MM.1S (cell line): Measurements from ENCODE around the gene NDUFAF2.

Source experiments
- DNase-seq: peaks from one replicate; pipeline ENCODE4 v3.0.0-alpha.2; 2015
- H2AFZ ChIP-seq: fragments of 300-600 bp; sonication (generic); 2 replicates; pipeline ENCODE4 v1.6.0; 2016; ENCODE audit warnings: antibody characterized with exemption, low read length
- H3F3A ChIP-seq: fragments of 300-600 bp; sonication (generic); 2 replicates; pipeline ENCODE4 v1.6.1; 2016; ENCODE audit warnings: mild to moderate bottlenecking, antibody characterized with exemption, low read length, moderate library complexity, mixed read lengths; ENCODE audit not compliant: insufficient read depth
- H3K27ac ChIP-seq: fragments of 300-600 bp; sonication (generic); 2 replicates; pipeline ENCODE4 v1.5.1; 2016; ENCODE audit warnings: mild to moderate bottlenecking, low read length
- H3K27me3 ChIP-seq: fragments of 300-600 bp; sonication (generic); replicated peaks from 2 replicates; pipeline ENCODE4 v1.6.0; 2016; ENCODE audit warnings: low read length; ENCODE audit not compliant: insufficient read depth
- H3K36me3 ChIP-seq: fragments of 300-600 bp; sonication (generic); replicated peaks from 2 replicates; pipeline ENCODE4 v1.6.1; 2016; ENCODE audit warnings: mild to moderate bottlenecking, low read length, mixed read lengths; ENCODE audit not compliant: insufficient read depth
- H3K4me1 ChIP-seq: fragments of 300-600 bp; sonication (generic); 2 replicates; pipeline ENCODE4 v1.6.1; 2016; ENCODE audit warnings: low read length, mixed read lengths
- H3K4me2 ChIP-seq: fragments of 300-600 bp; sonication (generic); 2 replicates; pipeline ENCODE4 v1.6.0; 2016; ENCODE audit warnings: low read depth, low read length
- H3K4me3 ChIP-seq: fragments of 300-600 bp; sonication (generic); 2 replicates; pipeline ENCODE4 v1.5.1; 2016; ENCODE audit warnings: low read length, mixed read lengths
- H3K79me2 ChIP-seq: fragments of 300-600 bp; sonication (generic); 2 replicates; pipeline ENCODE4 v1.6.1; 2016; ENCODE audit warnings: mixed run types, low read length, mixed read lengths
- H3K9ac ChIP-seq: fragments of 300-600 bp; sonication (generic); 2 replicates; pipeline ENCODE4 v1.6.1; 2016; ENCODE audit warnings: low read length, mixed read lengths
- H3K9me2 ChIP-seq: fragments of 300-600 bp; sonication (generic); replicated peaks from 2 replicates; pipeline ENCODE4 v1.6.1; 2016; ENCODE audit warnings: mild to moderate bottlenecking, low read length, mixed read lengths; ENCODE audit not compliant: insufficient read depth
- H3K9me3 ChIP-seq: fragments of 300-600 bp; sonication (generic); replicated peaks from 2 replicates; pipeline ENCODE4 v1.6.1; 2016; ENCODE audit warnings: mild to moderate bottlenecking, low read length, mixed read lengths; ENCODE audit not compliant: insufficient read depth
- H4K20me1 ChIP-seq: fragments of 300-600 bp; sonication (generic); 2 replicates; pipeline ENCODE4 v1.6.1; 2016; ENCODE audit warnings: mild to moderate bottlenecking, low read length, moderate library complexity, mixed read lengths; ENCODE audit not compliant: insufficient read depth
- EZH2 ChIP-seq: fragments of 300-600 bp; sonication (generic); optimal IDR thresholded peaks from 2 replicates; pipeline ENCODE3; 2017; ENCODE audit warnings: low read depth, mild to moderate bottlenecking, antibody characterized with exemption, low read length, mixed read lengths
- EZH2phosphoT487 ChIP-seq: fragments of 300-600 bp; sonication (generic); IDR thresholded peaks from 2 replicates; pipeline ENCODE4 v1.6.1; 2018; ENCODE audit warnings: antibody characterized with exemption, low read length
- TF ChIP-seq, protein P1 (sequence below): fragments of 300-600 bp; sonication (generic); IDR thresholded peaks from 2 replicates; pipeline ENCODE4 v1.5.1; 2016; ENCODE audit warnings: antibody characterized with exemption, low read length, mixed read lengths

Gene NDUFAF2

DNA sequence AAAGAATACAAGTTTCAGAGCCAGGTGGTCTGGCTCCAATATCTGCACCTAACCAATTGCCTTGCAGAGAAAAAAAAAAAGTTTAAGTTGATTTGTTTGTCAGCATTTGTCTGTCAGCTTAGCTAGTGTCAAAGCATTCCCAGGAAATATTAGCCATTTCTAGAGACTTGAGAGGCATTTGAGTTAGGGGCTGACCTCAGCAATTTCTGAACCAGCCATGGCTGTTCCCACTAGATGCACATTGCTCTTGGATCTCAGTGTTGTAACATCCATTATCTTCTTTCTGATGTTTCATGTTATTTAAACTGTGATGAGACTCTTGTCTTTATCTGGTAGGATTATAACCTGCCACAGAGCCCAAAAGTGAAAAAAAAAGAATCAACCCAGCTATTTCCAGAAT, 102.3 kb downstream of the NDUFAF2 start:
- Histone ChIP-seq H3K27me3 (no peaks in the 10 kb centered on the region), H3K4me3 (no peak overlapping the region), H3K9me3 (no peaks in the 10 kb centered on the region), H3F3A (no peaks in the 10 kb centered on the region), H2AFZ (no peak overlapping the region), H3K27ac (no peak overlapping the region), H3K9ac (no peak overlapping the region), H3K9me2 (no peaks in the 10 kb centered on the region), H4K20me1 (no peaks in the 10 kb centered on the region; the same call in 1 of the 2 replicates), H3K36me3 (no peaks in the 10 kb centered on the region), H3K4me2 (no peak overlapping the region), H3K79me2 (no peaks in the 10 kb centered on the region), H3K4me1 (no peaks in the 10 kb centered on the region)
- no peak for DNase-seq
- TF ChIP-seq EZH2phosphoT487 = no peak
- TF ChIP-seq EZH2 = no peak
- TF ChIP-seq, protein P1, sequence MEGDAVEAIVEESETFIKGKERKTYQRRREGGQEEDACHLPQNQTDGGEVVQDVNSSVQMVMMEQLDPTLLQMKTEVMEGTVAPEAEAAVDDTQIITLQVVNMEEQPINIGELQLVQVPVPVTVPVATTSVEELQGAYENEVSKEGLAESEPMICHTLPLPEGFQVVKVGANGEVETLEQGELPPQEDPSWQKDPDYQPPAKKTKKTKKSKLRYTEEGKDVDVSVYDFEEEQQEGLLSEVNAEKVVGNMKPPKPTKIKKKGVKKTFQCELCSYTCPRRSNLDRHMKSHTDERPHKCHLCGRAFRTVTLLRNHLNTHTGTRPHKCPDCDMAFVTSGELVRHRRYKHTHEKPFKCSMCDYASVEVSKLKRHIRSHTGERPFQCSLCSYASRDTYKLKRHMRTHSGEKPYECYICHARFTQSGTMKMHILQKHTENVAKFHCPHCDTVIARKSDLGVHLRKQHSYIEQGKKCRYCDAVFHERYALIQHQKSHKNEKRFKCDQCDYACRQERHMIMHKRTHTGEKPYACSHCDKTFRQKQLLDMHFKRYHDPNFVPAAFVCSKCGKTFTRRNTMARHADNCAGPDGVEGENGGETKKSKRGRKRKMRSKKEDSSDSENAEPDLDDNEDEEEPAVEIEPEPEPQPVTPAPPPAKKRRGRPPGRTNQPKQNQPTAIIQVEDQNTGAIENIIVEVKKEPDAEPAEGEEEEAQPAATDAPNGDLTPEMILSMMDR = no peak

GRCh38 chr5:61048534-61048933, 103.5 kb downstream of the NDUFAF2 start:
- H3F3A ChIP-seq = no peaks in the 10 kb centered on the region
- no peak overlapping the region for H3K9ac ChIP-seq
- no peak overlapping the region for H3K27ac ChIP-seq
- TF ChIP-seq EZH2phosphoT487 (no peak), EZH2 (no peak)
- TF ChIP-seq, protein P1 = no peak
- no peak overlapping the region for H3K4me2 ChIP-seq
- no peaks in the 10 kb centered on the region for H3K4me1 ChIP-seq
- H3K9me3 ChIP-seq = no peaks in the 10 kb centered on the region
- no peaks in the 10 kb centered on the region; the same call in 1 of the 2 replicates for H4K20me1 ChIP-seq
- no peak for DNase-seq
- no peak overlapping the region for H2AFZ ChIP-seq
- H3K9me2 ChIP-seq = no peaks in the 10 kb centered on the region
- no peak overlapping the region for H3K4me3 ChIP-seq
- no peaks in the 10 kb centered on the region for H3K79me2 ChIP-seq
- H3K27me3 ChIP-seq = no peaks in the 10 kb centered on the region
- no peaks in the 10 kb centered on the region for H3K36me3 ChIP-seq

- no peak for DNase-seq
- no peaks in the 10 kb centered on the region for H3K4me1 ChIP-seq
These were observed 105.3 kb downstream of the NDUFAF2 start for GRCh38 chr5:61050292-61050691.

More at GRCh38 chr5:61050292-61050691, 105.3 kb downstream of the NDUFAF2 start:
- Histone ChIP-seq H3K9me2 (no peaks in the 10 kb centered on the region), H3F3A (no peaks in the 10 kb centered on the region), H3K4me3 (no peak overlapping the region), H3K9ac (no peak overlapping the region), H3K9me3 (no peaks in the 10 kb centered on the region), H3K27ac (no peak overlapping the region), H2AFZ (no peak overlapping the region), H3K36me3 (no peaks in the 10 kb centered on the region), H3K79me2 (no peaks in the 10 kb centered on the region), H3K27me3 (no peaks in the 10 kb centered on the region), H4K20me1 (no peaks in the 10 kb centered on the region; the same call in 1 of the 2 replicates), H3K4me2 (no peak overlapping the region)
- TF ChIP-seq, protein P1 = no peak
- TF ChIP-seq EZH2phosphoT487 (no peak), EZH2 (no peak)
